Tibial nerve (tissue), 4 donors: Measurements from ENCODE around the gene BAIAP2.

ENCODE experiments used
- EP300 ChIP-seq, 2 donors: sonication (generic); formaldehyde crosslinking; IDR thresholded peaks; one replicate each; pipeline ENCODE4 v1.6.1; 2017; ENCODE audit warnings: antibody characterized with exemption in 2 of 2, mild to moderate bottlenecking in 1 of 2
- TF ChIP-seq, protein P1 (sequence below), 5 experiments: fragments of 200-600 bp in 3 of 5; fragments of 450-650 bp in 2 of 5; sonication (generic) in 3 of 5; IDR thresholded peaks; one replicate each; pipeline ENCODE4 v1.5.1; 2016 to 2019; ENCODE audit warnings: antibody characterized with exemption in 5 of 5, mild to moderate bottlenecking in 3 of 5, moderate library complexity in 2 of 5

DNA sequence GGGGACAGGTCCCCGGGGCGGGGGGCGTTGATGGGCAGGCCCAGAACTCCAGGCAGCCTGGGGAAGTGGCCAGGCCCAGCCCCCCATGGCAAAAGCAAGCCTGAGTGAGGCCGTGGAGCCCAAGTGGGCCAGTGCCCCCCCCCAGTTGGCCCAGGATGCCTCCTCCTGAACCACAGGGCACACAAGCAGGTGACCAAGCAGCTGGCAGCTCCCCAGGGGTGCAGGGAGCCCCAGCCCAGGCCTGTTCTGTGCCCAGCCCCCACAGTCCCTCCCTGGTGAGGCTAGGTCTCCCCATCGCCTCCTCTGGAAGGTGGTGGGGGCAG is 92.1 kb downstream of the BAIAP2 start:
- TF ChIP-seq, protein P1, sequence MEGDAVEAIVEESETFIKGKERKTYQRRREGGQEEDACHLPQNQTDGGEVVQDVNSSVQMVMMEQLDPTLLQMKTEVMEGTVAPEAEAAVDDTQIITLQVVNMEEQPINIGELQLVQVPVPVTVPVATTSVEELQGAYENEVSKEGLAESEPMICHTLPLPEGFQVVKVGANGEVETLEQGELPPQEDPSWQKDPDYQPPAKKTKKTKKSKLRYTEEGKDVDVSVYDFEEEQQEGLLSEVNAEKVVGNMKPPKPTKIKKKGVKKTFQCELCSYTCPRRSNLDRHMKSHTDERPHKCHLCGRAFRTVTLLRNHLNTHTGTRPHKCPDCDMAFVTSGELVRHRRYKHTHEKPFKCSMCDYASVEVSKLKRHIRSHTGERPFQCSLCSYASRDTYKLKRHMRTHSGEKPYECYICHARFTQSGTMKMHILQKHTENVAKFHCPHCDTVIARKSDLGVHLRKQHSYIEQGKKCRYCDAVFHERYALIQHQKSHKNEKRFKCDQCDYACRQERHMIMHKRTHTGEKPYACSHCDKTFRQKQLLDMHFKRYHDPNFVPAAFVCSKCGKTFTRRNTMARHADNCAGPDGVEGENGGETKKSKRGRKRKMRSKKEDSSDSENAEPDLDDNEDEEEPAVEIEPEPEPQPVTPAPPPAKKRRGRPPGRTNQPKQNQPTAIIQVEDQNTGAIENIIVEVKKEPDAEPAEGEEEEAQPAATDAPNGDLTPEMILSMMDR (IDR thresholded peaks at IDR 0.05), result no peak
- no peak for TF ChIP-seq EP300 (IDR thresholded peaks at IDR 0.05)
